Inflammatory macrophage treated with lipopolysaccharide for 1 hour (primary cell): ENCODE data around the gene VPS4A.
"Not testable (repeated sequence)": the region's sequence is repeated elsewhere in the genome, so short reads cannot be mapped to it uniquely, and the experiment has no call there.

Source experiments
- DNase-seq, 2 donors: peaks; one replicate each; pipeline ENCODE4 v3.0.0-alpha.2; 2020 to 2022

VPS4A gene

DNA sequence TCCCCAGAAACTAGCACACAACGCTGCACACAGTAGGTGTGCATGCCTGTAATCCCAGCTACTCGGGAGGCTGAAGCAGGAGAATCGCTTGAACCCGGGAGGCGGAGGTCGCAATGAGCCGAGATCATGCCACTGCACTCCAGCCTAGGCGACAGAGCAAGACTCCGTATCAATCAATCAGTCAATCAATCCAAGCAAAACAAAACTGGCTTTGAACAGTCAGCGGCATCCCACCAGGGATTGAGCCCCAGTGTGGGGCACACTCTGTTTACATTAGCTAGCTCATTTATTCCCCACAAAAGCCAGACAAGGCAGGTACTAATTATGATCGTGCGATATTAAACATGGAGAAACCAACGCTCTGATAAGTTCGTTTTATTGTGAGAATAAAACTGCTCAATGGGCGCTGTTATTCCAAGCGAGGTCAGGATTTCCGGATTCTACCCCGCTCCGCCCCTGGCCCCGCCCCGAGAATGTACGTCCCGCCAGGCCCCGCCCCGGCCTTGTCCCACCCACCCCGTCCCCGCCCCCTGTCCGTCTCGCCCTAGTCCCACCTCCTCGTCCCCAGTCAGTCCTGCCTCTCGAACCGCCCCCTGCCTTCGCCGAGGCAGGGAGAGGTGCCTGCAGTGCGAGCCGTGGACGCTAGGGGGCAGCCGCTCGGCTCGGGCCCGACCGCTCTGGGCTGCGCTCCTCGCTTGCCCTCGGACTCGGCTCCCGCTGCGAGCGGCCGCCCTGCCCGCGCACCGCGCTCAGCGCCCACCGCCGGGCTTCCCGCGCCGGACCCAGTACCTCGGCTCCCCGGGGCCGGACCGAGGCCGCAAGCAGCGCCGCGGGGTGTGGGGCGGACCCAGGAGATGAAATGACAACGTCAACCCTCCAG lies at the start of gene VPS4A:
Gene VPS4A, plus strand, starts transcription at position 698 of the 880 bp plus-strand sequence. Its CDS starts 162 bp downstream, at position 860.
- peak; percentile 92 to 99 for DNase-seq

DNA sequence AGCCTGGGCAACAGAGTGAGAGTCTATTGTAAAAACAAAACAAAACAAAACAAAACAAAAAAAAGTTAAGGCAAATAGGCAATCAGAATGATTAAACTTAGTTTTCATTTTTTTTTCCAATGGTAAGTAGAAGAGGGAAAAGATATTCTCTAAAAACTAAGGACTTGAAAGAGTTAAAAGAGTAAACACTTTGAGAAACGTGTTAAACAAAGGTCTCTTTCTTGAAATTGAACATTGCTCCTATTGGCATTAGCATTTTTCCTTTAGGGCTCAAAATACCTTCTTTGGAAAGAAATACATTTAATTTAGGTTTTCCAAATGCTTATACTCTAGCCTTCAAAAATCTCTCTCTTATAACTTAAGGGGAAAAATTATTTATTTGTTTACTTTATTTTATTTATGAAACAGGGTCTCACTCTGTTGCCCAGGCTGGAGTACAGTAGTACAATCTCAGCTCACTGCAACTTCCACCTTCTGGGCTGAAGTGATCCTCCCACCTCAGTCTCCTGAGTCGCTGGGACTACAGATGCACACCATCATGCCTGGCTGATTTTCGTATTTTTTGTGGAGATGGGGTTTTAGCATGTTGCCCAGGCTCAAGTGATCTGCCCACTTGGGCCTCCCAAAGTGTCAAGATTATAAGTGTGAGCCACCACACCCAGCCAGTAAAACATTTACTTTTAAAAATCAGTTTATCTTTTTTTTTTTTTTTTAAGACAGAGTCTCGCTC lies 44.7 kb upstream of the VPS4A start:
- DNase-seq = no peak

GRCh38 chr16:69267633-69268032 lies 43.5 kb upstream of the VPS4A start:
- no peak for DNase-seq

DNA sequence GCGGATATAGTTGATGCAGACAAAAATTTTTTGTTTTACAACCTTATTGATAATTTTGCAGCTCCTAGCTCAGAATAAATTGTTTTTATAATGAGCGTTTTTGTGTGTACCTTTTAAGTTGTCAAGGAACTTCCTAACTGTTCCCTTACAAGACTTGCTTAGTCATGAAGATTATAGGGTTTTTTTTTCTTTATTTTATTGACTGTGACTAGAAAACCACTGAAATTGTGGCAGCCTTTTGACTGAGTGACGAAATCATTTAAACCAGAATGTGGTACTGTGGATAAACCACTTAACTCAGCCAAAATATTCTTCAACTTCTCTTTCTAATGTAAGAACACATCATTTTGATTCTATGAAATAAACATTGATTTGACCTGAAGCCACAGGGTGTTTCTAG lies 40.8 kb upstream of the VPS4A start:
- DNase-seq = no peak

DNA sequence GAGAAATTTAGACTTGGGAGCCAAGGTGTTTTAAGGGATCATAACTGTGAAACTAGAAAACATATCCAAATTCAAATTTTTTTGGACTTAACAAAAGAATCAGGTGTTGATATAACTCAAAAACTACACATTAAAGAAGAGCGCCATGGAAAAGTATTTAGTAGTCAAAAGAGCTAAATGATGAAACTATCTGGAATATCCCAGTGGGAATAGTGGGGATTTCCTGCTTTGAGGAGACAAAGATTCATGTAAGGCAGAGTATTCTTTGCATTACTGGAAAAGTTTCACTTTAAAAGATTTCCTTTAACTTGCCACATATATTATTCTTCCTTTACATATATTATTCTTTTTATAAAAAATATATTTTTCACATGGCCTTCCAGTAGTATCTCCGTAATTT lies 40.3 kb upstream of the VPS4A start:
- DNase-seq = no peak

GRCh38 chr16:69273009-69273408 lies 38.1 kb upstream of the VPS4A start:
- no peak for DNase-seq

- DNase-seq = no peak
Measured at GRCh38 chr16:69274699-69275235, 36.4 kb upstream of the VPS4A start.

DNA sequence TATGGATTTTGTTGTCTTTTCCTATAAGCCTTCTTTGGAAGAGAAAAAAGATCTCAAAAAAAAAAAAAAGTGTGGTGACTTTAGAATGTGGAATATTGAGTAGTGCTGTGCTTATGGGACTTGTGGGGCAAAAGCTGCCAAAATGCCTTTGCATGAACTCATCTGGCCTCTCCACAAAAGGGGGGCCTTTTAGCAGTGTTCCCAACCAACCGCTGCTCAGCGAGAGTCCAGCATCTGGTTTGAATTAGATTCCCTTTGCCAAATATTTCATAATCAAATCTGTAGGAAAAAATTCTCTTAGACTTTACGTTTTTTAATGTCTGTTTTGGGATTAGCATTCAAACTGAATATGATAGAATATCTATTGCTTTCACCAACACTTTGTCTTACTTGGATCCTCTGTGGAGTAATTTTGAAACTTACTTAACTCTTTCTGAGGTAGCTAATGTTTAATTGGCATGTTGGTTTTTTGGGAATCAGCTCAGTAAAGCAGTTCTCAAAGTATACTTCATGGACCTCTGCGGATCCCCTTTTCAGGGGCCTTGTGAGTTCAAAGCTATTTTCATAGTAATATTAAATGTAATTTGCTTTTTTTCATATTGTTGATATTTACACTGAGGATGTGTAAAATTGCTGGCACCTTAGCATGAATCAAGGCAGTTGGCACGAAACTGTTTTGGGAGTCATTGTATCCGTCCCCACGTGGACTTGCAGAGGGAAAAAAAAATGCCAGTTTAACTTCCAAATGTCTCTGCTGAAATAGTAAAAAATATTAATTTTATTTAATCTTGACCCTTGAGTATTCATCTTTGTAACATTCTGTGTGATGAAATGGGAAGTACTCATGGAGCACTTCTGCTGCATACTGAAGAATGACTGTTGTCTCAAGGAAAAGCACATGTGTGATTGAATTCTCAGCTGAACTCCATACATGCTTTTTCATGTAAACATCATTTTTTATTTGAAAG lies 34.7 kb upstream of the VPS4A start:
- no peak for DNase-seq

- no peak for DNase-seq
Measured at GRCh38 chr16:69277413-69277812, 33.7 kb upstream of the VPS4A start.

DNA sequence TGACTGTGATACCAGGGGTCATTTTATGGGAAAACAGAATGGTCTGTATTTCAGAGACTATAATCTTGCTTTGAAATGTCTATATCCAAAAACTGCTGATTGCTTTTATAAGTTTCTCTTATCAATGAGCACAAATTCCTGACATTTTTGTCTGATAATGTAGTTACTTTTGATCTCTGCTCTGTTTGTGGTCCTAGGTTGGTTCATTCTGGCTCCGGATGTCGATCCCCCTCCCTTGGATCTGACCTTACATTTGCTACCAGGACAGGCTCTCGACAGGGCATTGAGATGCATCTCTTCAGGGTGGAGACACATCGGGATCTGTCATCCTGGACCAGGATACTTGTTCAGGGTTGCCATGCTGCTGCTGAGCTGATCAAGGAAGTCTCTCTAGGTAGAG lies 27.3 kb upstream of the VPS4A start:
- DNase-seq = no peak

DNA sequence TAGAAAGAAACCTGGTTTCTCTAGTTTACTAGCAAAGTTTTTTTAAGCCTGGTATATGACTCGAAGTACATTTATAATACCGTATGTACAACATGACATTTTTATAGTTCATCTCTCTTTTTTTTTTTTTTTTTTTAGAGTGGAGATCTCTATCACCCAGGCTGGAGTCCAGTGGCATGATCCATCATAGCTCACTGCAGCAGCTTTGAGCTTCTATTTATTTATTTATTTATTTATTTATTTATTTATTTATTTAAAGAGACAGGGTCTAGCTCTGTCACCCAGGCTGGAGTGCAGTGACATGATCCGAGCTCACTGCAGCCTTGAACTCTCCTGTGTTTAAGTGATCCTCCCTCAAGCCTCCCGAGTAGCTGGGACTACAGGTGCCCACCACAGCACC lies 25.9 kb upstream of the VPS4A start:
- DNase-seq = no peak

- peak; percentile 31 to 90 for DNase-seq
Measured at GRCh38 chr16:69286941-69287713, 24.0 kb upstream of the VPS4A start.

GRCh38 chr16:69291657-69292056 lies 19.5 kb upstream of the VPS4A start:
- not testable (repeated sequence) for DNase-seq

- DNase-seq = no peak
Measured at GRCh38 chr16:69293401-69293800, 17.7 kb upstream of the VPS4A start.

- DNase-seq = no peak
Measured at GRCh38 chr16:69294051-69294450, 17.1 kb upstream of the VPS4A start.

- DNase-seq = not testable (repeated sequence)
Measured at GRCh38 chr16:69296771-69297170, 14.4 kb upstream of the VPS4A start.

DNA sequence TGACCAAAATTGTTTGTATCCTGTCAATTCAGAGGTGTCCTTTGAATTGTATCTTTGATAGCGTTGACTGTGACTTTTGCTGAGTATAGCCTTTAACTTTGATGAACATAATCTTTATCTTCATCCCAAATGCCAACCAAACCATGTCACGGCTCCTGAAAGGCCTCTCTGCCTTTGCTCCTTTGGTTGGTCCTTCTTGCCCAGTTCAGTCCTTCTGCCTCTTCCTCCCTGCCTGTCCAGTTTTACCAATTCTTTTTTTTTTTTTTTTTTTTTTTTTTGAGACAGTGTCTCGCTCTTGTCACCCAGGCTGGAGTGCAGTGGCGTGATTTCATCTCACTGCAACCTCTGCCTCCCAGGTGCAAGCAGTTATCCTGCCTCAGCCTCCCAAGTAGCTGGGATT lies 12.9 kb upstream of the VPS4A start:
- DNase-seq = no peak

- DNase-seq = no peak
Measured at GRCh38 chr16:69301187-69301586, 10.0 kb upstream of the VPS4A start.

GRCh38 chr16:69301861-69302260 lies 9.3 kb upstream of the VPS4A start:
- no peak for DNase-seq

GRCh38 chr16:69302301-69302700 lies 8.8 kb upstream of the VPS4A start:
- no peak for DNase-seq

DNA sequence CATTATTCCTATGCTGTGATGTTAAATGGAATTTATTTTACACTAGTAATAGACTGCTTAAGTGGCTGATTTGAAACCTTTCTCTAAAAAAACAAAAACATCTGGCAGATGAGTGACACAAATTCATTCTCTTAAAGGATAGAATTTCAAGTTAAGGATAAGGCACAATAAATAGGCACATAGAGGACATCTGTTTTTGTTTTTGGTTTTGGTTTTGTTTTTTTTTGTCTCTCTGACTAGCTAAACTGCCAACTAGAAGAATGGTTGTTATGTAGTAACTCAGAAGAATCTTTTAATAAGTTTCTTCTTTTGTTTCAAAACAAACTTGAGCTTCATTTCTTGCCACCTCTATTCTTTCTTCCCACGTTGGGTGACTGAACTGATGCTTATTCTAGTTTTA lies 5.1 kb upstream of the VPS4A start:
- DNase-seq = no peak

GRCh38 chr16:69307091-69307490 lies 4.1 kb upstream of the VPS4A start:
- DNase-seq = no peak
